KG1 (cell line): Measurements from ENCODE around the gene MINDY4.
"Not testable (repeated sequence)": the region's sequence is repeated elsewhere in the genome, so short reads cannot be mapped to it uniquely, and the experiment has no call there.

Experiments used
- DNase-seq: peaks from one replicate; lab custom pipeline; 2025; lab: John Stamatoyannopoulos, UW

The MINDY4 gene

DNA sequence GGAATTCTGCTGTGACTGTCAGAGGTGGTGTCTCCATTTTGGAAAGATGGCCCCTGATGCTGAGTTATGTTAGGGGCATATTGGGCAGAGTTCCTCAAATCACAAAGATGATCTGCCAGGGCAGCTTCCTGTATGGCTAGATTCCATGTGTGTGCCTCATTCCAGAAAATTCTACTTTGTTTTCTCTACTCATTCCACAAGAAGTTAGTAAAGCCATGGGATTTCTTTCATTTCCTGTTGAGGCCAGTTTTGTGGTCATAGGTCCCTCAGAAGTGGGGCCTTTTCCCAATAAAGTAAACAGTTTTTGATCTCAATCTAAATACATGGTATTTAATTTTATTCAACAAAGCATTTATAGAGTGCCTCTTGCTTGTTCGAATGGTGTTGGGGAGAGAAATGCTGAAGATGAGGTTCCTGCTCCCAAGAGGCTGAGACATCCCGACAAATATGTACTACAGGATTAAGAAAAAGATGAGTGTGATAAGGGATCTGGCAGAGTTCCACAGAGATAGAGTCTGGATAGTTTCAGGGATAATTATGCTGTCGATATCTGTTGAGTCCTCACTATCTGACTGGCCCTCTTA, 33.0 kb downstream of the MINDY4 start:
- DNase-seq: no peak

DNA sequence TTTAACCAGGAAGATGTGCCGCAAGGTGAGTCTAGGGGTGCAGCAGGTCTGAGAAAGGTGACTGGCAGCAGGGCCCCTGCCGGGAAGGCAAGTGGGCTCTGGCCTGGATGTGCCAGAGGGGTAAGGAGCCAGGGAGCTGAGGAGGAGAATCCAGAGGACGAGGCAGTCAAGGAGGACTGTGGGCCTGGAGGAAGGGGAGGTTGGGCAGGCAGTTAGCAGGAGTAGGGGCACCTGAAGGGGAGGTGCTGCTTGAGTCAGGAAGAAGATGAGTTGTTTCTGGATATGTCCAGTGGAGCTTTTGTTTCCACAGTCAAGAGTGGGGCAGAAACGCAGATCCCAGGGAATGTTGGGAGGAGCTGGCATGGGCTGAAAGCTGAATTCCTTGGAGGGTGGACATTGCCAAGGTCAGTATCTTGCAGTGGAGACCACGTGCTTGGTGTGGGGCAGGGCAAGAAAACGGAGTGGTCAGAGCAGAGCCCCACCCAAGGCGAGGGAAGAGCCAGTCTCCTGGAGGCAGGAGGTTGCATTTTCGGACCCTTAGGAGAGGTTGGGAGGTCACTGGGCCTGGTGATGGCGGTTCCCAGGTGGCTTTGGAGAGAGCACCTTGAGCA, 34.0 kb downstream of the MINDY4 start:
- no peak for DNase-seq

DNA sequence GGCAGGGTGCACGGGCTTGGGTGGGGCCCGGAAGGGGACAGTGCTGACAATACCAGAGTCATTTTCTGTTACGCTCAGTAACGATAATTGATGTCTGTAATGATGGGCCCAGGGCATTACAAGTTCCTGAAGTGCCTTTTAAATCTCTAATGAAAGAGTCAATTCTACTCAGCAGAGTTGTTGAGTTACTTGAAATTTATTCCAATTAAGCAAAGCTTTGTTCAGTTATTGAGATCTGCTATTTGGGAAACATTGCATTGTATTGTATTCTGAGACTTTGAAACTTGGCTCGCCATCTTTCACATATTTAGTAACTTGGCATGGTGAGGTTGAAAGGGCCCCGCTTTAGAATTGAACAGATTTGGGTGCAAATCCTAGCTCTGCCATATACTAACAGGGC, 34.7 kb downstream of the MINDY4 start:
- no peak for DNase-seq

DNA sequence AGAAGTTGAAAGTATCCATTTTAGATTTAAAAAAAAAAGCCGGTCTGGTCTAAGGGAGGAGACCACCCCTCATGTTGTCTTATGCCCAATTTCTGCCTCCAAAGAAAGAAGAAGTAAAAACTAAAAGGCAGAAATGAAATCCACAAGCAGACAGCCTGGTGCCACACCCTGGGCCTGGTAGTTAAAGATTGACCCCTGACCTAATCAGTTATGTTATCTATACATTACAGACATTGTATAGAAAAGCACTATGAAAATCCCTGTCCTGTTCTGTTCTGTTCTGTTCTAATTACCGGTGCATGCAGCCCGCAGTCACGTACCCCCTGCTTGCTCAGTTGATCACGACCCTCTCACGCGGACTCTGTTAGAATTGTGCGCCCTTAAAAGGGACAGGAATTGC, 36.3 kb downstream of the MINDY4 start:
- DNase-seq: not testable (repeated sequence)

DNA sequence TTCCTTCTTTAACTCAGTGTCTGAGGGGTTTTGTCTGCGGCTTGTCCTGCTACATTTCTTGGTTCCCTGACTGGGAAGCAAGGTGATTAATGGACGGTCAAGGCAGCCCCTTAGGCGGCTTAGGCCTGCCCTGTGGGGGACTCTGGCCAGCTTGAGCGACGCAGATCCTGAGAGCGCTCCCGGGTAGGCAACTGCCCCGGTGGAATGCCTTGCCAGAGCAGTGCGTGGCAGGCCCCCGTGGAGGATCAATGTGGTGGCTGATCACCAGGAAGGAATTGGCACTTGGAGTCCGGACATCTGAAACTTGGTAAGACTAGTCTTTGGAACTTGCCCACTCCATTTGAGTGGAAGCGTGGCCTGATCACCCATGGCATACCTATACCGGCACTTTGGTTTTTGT, 36.7 kb downstream of the MINDY4 start:
- DNase-seq: not testable (repeated sequence)

DNA sequence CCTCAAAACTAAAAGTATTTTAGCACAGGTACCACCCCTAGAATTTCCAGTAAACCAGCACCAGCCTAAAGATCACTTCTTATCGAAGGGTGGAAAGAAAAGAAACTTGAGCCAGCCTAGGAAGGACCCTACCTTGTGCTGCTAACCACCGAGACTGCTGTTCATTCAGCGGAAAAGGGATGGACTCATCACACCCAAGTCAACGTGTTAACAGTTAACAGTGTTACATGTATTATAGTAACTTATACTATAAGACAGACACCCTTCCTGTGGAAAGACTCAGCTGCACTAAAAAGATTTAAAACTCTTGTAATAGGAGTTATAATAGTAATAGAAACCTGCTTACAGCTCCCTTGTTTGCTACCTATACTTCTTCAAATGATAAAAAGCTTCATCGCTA, 39.8 kb downstream of the MINDY4 start:
- no peak for DNase-seq

DNA sequence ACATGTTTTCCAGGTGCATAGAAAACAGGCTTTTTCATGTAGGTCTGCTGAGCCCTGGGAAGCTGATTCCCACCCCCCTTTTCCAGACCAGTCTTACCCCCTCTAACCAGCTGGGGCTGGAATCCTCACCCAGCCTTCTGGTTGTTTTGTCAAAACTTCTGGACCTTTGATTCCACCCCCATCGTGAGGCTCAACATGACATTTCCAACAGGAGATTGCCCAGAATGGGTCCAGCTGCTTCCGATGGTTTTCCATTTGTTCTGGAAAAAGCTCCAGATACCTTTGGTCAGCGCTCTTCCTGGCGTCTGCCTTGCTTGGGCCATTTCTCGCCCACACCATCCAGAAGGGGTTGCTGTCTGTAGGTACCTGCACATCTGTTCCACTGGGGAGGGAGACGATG, 41.5 kb downstream of the MINDY4 start:
- no peak for DNase-seq

DNA sequence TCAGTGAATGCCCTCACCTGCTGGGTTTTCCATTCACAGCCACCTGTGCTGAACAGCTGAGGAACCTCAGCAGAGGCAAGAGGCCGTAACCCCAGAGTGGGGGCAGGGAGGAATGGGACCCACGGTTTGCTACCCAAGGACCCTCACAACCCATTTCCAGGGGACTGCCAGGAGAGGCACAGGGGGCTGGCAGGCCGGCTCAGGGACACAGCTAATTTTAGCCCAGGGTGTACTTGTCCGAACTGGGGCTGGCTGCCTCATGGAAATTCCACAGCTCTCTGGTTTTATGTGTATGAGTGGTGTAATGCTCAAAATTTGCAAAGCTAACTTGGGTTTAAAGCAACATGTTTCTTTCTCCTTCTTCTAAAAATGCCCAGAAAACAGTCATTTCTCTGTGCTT, 42.2 kb downstream of the MINDY4 start:
- no peak for DNase-seq

DNA sequence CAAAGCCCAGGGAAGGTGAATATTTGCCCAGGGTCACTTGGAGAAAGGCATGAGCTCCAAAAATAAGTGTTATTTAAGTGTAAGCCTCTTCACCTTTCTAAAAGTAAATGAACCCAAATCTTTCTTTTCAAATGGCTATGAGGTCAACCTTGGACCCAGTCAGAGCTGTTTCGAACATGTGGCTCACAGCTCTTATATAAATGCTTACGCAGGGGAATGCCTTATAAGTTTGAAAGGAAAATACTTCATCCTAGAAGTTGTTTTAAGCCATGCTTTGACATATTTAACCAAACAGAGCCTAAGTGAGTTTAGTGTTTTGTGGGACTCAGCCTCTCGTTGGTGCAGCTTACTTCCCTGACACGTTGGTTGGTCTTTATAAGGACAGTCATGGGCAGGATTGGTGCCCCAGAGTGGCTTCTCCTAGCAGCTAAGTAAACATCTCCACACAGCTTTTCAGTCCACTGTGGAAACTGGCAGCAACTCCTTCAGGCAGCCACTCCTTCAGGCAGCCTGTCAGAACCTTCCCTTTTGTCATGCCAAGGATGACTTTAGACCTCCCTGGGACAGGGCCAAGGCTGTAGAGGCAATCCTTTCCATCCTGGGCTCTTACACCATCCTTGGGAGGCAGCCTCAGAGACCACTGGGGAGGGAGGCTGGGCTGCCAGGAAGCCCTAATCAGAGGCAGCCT, 43.6 kb downstream of the MINDY4 start:
- DNase-seq: no peak

DNA sequence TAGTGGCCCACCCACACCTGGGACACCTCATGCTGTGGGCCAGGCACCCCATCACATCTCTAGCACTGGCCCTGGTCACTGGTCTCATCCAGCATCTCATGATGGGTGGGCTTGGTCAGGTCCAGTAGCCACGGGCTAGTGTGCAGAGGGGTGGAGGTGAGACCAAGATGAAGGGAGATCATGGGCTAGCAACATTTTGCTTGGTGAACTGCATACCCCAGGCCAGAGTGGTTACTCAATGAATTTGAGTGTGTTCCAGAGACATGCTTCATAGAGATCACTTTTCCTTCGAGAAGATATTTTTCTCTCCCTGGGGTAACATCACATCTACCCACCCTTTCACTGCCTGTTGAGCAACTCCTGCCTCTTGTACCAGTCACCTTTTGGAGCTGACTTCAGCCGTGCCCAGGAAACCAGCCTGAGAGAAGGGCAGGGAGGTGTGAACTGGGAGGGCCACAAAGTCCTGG, 44.2 kb downstream of the MINDY4 start:
- no peak for DNase-seq

DNA sequence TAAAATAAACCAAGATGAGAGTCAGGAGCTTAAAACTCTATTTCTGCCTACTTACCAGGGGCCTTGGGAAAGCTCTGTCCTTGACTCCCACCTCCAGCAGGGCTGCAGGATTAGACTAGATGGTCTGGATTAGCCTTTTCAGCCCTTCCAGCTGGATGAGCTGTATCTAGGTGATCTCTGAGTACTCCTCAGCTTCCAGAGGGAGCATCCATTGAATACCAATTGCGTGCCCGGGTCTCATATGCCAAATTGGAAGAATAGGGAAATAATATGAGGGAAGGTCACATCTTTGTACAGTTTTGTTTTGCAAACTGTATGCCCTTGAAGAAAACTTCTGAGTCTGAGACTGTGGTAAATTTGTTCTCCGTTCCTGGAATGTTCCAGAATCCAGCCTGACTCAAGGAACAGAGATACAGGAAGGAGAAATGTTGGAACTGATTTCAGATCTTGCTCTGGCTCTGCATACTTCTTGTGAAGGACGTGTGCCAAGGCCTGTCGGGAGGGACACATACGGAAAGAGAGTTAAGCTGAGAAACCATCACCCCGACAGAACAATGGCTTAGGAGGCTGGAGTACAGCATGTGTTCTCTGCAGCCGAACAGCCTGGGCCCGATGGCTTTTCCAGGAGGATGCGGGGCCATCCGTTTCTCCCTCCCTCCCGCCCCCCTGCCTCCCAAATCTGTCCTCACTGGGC, 44.9 kb downstream of the MINDY4 start:
- DNase-seq: no peak

DNA sequence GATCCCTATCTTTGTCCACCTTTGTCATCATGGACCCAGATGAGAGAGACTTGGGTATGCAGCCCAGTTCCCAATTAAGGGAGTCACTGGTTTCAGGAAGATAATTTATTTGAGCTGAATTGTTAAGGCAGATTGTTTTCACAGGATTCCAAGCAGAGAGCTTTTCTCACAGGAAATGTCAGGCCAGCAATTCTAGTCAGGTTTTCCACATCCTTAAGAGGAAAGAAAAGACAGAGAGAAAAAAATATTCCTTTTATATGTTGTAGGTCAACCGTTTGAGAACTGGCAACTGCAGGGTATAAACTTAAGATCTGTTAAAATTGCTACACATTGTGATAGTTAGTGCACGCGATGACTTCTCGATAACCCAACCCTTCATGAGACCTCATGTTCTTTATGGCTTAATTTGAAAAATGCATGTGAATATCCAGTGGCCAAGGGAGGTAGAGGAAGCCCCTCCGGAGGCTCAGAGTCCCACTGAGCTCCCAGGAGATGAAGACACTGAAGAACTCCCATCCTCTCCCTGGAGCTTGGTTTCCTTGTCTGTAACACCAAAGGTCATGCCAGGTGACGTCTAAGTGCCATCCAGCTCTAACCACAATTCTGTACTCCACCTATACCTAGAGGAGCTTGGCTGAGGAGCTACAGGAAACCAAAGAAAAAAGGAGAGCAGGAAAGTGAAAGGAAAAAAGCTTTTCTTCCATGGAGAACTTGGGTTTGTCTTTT, 45.6 kb downstream of the MINDY4 start:
- DNase-seq: no peak

DNA sequence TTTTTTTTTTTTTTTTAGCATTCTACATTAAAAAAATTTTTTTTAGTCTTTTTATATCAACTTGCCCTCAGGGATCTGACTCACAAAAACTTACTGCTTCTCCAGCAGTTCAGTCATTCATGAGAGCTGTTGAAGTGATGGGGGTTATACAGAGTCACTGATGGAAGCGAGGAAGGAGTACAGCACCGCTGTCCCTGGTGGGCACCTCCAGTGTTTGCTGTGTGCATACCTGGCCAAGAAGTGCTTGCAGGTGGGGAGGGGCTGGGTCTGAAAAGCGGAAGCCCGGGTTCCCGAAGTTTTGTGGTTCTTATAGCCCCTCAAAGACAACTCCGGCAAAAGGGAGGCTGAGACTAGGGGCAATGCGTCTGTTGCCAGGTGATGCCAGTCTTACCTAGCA, 46.2 kb downstream of the MINDY4 start:
- no peak for DNase-seq

DNA sequence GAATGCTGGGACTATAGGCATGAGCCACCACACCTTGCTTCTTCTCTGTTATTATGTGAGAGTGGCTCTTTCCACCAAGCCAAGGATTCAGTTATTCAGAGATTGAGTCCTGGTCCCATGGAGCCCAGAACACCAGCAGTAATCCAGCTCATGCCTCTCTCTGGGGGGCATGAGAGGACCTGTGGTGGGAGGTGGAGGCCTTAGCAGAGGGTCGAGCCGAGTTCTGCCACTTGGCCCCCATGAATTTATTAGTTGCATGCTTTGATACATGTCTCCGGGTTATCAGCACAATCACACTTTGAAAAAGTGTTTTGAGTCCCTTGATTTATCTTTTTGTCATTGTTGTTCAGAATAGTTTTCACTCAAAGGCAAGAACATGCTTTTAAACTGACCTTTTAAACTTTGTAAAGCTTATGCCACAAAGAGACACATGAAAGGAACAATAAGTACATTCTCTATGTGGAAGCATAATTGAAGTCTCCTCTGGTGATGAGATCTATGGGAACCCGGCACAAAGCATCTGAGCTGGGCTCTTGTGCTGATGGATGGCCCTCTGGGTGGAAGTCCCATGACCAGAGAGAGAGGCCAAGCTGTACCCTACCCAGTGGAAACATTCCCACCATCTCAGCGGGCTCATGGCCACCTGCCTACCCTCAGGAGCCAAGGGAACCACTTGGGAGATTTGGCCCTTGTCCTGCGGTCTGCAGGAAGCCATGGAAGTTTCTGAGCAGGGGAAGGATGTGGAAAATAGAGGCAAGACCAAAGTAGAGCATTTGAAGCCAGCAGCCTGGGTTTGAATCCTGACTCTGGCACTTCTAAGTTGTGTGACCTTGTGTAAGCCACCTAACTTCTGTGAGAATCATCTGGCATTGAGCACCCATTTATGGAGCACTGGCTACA, 53.9 kb downstream of the MINDY4 start:
- DNase-seq: no peak

DNA sequence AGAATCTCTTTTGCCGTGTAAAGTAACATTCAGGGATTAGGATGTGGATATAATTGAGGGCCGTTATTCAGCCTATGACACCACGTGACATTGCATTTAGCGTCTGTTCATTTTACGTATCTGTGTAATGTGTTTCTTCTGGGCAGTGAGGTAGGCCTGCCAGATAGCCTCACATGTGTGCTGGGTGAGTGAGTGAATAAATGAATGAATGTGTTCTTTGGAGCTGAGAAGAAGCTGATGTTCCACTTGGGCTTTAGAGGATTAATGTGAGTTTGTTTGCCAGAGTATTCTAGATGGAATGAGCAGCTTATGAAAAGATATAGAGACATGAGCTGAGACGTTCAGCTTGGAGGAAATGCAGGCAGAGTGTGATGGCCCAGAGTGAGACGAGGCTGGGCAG, 55.0 kb downstream of the MINDY4 start:
- no peak for DNase-seq

DNA sequence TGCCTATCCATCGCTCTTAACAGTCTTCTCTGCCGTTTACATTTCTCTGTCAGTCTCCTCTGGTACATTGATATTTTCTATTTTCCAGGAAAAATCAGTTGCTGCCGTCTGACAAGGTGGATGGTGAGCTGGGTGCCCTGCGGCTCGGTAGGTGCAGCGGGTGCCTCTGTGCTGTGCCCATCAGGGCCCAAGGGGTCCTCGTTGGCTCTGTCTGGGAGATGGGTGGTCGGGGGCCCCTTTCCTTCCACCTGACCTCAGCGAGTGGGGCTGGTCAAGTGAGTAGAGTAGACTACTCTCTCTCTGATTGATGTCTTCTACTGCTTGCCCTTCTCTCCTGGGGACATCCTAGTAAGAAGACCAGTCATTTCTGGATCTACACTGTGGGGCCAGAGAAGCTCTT, 57.4 kb downstream of the MINDY4 start:
- DNase-seq: no peak

DNA sequence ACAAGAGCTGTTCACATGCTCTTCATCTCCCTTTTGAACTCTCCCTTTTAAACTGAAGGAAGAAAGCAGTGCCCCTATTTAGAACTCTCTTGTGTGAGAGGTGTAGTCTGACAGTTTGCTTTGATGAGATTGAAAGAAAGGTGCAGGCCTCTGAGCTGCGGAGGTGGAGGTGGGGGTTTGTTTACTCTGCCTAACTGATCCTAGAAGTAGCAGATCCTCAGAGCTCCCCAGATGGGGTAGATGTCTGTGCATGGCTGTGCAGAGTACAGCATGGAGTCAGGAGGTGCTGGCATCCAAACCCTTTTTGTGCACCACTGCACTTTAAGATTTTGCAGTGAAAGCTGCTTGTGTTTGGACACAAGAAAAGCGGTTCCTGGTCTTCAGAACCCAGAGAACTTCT, 58.3 kb downstream of the MINDY4 start:
- no peak for DNase-seq

DNA sequence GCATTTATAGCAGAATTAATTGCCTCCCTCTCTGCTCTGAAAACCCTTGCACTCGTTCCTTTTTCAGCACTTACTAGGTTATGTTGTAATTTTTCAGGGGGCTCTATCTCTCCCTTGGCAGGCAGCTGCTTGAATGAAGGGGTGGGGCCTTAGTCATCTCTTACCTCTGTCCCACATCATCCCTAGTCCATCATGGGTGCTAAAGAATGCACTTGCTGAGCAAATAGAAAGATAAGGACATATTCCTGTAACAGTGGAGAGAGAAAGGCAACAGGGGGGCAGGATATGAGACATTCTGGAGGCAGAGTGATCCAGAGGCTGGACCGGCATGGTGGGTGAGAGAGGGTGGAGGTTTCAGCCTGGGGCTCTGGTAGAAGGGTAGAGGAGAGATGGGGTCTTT, 60.0 kb downstream of the MINDY4 start:
- DNase-seq: no peak

DNA sequence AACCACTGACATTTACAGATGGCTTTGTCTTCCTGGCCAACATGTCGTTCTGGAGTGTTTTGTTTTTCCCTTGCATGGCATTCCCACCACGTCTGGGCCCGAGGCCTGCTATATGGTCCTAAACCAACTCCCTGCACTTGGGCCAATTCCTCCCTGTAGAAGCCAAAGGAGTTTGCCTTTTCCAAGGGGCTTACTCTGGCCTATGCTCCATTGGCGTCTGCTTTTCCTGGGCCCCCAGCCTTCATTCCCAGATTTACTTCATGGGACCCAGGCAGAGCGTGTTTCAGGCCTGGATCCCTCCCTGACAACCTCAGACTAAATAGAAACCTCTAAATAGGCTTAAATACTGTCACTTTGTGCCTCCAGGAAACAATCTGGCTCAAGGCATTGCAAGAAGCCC, 60.7 kb downstream of the MINDY4 start:
- DNase-seq: no peak

DNA sequence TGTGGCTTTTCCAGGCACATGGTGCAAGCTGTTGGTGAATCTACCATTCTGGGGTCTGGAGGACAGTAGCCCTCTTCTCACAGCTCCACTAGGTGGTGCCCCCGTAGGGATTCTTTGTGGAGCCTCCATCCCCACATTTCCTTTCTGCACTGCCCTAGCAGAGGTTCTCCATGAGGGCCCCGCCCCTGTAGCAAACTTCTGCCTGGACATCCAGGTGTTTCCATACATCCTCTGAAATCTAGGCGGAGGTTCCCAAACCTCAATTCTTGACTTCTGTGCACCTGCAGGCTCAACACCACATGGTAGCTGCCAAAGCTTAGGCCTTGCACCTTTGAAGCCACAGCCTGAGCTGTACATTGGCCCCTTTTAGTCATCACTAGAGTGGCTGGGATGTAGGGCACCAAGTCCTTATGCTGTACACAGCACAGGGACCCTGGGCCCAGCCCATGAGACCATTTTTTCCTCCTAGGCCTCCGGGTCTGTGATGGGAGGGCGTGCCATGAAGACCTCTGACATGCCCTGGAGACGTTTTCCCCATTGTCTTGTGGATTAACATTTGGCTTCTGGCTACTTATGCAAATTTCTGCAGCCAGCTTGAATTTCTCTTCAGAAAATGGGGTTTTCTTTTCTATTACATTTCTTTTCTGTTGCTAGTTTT, 62.9 kb downstream of the MINDY4 start:
- not testable (repeated sequence) for DNase-seq

DNA sequence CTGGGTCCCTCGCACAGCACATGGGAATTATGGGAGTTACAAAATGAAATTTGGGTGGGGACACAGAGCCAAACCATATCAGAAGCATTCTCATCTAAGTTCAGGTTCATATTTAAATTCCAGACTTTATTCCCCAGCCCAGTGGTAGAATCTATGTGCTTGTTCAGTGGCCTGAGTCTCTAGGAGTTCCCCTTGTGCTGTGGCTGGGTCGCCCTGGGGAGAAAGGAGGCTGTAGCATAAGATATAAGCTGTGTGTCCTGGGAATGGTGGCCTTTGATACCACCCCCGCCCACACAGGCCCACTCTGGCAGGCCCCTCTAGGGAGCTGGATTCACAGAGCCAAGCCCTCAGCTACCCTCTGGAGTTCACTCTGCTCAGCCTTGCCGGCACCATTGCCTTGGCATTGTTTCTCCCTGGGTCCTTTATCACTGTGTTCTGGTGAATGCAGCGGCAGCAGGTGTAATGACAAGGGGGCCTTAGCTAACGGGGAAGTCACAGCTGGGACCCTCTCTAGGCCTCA, 64.2 kb downstream of the MINDY4 start:
- DNase-seq: no peak
